B cell (primary cell): ENCODE measurements around the gene PHLPP1.

Experiments
- CTCF ChIP-seq: fragments of 200-600 bp; IDR thresholded peaks from one replicate; pipeline ENCODE4 v1.8.0; 2022; ENCODE audit warnings: antibody characterized with exemption, mild to moderate bottlenecking
- EZH2 ChIP-seq: IDR thresholded peaks from 2 replicates; pipeline ENCODE4 v1.6.1; 2012; ENCODE audit warnings: borderline replicate concordance, low read depth, mild to moderate bottlenecking, moderate library complexity, low read length; ENCODE audit not compliant: insufficient read depth, poor library complexity, severe bottlenecking

- TF ChIP-seq CTCF (no peak), EZH2 (no peak)
Measured at GRCh38 chr18:62732617-62733016, 17.3 kb downstream of the PHLPP1 start.
